Tongue (tissue), 2 donors: ENCODE results near the gene TRIOBP. TPM values are rescaled to one million over a fixed set of nuclear protein-coding genes. Genes with fewer than 3 reads are reported as not detected.
"Not testable (repeated sequence)": the region's sequence is repeated elsewhere in the genome, so short reads cannot be mapped to it uniquely, and the experiment has no call there.

Experiments used
- DNase-seq: peaks from one replicate; pipeline ENCODE4 v3.0.0-alpha.2; 2015
- total RNA-seq: library from RNA; depleted of rRNA; stranded (reverse); fragments of >200 nt; gene quantifications from one replicate; pipeline ENCODE4 v1.2.3, GENCODE V29; 2014

The TRIOBP gene
- total RNA-seq, 1 donor from 2014 or later: 87.7 TPM

DNA sequence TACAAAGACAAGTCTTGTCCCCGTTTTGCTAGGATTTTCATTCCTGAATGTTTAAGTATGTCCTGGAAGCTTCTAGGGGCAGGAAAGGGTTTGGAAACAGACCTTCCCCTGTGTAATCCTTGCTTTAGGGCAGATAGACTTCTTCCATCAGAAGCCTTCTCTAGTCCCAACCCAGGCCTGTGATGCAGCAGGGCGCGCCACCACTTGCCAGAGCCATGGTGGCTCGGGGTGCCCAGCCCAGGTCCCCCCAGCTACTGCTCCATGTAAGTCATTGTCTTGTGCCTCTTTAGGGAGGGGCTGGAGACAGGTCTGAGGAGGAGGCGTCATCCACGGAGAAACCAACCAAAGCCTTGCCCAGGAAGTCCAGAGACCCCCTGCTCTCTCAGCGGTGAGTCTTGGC lies 6.4 kb upstream of the TRIOBP start:
- DNase-seq: no peak

DNA sequence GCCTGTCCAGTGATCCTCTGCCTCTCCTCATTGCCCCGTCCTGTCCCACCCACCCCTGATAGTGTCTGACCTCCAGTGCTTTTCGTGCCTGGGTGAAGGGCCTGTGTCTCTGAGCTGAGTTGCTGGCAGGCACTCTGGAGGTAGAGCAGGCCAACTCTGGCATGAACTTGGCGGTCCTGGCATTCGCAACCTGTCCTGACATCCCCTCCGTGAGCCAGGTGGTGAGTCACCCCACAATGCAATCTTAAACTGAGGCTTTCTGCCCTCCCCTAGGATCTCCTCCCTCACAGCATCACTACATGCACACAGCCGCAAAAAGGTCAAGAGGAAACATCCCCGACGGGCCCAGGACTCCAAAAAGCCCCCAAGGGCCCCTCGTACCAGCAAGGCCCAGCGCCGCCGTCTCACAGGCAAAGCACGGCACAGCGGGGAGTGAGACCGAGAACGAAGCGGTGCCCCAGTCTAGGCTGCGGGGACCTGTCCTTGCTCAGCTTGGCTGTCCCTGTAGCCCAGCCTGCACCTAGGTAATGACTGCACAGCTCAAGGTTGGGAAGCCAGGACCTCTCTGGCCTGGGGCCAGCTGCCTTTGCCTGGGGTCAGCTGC lies 5.8 kb upstream of the TRIOBP start:
- DNase-seq: no peak

DNA sequence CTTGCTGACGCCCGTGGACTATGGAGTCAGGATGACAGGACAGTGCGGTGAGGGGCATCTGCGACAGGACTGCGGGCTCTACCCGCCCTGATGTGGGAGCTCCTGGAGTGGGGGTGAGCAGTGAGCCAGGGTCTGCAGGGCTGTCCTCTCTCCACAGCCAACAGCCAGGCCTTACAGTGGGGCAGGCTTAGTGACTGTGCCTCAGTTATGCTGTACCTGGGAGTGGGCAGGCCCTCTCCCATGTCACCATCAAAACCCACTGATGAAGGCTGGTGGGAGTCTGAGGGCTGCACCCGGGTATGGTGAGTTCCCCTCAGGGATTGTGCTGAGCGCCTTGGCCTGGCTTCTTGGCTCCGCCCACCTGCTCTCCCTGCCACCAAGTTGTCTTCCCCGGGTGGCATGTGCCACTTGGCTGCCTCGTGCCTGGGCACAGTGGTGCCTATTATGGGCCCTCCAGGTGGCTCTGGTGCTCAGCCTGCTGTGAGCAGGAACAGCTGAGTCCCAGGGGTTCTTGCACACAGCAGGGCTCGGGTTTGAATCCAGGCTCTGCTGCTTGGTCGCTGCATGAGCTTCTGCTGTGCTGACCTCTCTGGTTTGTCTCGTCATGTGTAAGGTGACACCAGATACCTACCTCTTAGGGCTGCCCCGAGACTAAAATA lies 4.1 kb upstream of the TRIOBP start:
- DNase-seq: no peak

DNA sequence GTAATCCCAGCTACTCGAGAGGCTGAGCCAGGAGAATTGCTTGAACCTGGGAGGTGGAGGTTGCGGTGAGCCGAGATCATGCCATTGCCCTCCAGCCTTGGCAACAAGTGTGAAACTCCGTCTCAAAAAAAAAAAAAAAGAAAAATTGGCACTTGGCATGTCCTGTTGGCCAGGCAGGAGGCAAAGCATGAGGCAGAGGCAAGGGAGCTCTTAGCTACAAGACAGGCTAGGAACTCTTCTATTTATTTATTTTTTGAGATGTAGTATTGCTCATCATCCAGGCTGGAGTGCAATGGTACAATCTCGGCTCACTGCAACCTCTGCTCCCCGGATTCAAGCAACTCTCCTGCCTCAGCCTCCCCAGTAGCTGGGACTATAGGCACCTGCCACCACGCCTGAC lies 2.7 kb upstream of the TRIOBP start:
- DNase-seq: not testable (repeated sequence)

DNA sequence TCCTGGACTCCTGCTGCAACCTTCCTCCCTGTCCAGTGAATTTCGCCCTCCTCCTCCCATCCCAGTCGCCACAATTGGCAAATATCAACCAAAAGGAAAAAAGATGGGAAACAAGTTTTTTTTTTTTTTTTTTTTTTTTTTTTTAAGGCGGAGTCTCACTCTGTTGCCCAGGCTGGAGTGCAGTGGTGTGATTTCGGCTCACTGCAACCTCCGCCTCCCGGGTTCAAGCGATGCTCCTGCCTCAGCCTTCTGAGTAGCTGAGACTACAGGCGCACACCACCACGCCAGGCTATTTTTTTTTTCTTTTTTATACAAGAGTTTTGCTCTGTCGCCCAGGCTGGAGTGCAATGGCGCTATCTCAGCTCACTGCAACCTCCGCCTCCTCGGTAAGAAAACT lies 590 bp upstream of the TRIOBP start:
- DNase-seq: not testable (repeated sequence)

DNA sequence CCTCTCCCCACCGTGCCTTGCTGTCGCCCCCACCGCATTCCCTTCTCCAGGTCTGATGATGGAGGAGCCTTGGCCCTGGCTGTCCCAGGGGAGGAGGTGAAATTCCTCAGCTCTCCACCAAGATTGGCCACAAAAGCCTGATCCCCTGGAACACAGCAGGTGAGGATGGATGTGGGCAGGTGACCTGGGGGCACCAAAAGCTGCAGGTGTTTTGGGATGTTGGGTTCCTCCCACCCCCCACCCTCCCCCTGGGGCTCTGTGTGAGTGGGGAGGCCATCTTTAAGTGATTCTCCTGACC lies 639 bp downstream of the TRIOBP start:
- DNase-seq: no peak

DNA sequence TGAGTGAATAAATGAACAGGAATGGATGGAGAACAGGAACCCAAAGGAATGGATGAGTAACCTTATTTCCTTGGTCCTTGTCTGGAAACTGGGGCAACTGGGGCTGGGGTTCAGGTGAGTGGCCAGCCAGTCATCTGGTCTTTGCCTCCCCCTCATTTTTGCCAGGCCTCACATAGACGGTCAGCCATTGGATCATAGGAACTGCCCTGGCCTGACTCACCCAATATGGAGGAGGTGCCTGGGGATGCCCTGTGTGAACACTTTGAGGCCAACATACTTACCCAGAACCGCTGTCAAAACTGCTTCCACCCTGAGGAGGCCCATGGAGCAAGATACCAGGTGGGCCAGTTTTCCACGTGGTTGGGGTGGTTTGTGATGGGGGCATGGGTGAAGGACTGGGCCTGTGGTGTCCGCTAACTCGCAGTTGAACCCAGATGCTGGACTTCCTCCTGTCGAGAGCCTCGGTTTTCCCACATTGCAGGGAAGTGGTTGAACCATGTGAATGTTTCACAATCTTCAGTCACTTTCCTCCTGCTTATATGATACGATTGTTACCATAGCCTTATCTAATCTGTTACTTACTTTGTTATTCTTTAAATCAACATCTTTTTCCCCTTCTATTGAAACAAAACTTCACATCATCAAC lies 4.4 kb downstream of the TRIOBP start:
- no peak for DNase-seq

DNA sequence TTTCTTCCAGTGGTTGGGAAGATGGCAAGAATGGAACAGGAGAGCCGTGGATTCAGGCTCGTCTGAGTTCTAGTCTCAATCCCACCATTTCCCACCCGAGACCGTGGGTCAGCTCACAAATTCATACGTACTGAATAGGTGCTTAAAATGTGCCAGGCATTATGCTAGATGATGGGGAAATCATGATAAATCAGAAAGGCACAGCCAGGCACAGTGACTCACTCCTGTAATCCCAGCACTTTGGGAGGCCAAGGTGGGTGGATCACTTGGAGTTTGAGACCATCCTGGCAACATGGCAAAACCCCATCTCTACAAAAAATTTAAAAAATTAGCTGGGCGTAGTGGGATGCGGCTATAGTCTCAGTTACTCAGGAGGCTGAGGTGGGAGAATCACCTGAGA lies 7.1 kb downstream of the TRIOBP start:
- no peak for DNase-seq

DNA sequence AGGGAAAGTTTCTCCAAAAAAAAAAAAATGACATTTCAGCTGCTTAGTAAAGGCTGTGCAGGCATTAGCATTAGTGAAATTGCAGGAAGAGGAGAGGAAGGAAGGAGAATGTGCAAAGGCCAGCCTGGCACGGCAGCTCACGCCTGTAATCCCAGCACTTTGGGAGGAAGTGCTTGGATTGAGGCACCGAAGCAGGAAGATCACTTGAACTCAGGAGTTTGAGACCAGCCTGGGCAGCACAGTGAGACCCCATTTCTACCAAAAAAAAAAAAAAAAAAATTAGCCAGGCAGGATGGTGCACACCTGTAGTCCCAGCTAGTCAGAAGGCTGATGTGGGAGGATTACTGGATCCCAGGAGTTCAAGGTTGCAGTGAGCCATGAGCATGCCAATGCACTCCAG lies 7.8 kb downstream of the TRIOBP start:
- no peak for DNase-seq

DNA sequence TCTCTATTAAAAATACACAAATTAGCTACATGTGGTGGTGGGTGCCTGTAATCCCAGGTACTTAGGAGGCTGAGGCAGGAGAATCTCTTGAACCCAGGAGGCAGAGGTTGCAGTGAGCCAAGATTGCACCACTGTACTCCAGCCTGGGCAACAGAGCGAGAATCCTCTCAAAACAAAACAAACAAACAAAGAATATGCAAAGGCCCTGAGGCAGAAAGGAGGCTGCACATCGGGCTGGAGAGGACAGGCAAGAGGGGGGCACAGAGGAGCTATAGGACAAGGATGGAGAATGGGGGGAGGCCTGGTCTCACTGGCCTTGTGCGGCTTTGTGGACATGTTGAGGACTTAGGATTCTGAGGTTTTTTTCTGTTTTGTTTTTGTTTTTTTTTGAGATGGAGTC lies 8.4 kb downstream of the TRIOBP start:
- no peak for DNase-seq

DNA sequence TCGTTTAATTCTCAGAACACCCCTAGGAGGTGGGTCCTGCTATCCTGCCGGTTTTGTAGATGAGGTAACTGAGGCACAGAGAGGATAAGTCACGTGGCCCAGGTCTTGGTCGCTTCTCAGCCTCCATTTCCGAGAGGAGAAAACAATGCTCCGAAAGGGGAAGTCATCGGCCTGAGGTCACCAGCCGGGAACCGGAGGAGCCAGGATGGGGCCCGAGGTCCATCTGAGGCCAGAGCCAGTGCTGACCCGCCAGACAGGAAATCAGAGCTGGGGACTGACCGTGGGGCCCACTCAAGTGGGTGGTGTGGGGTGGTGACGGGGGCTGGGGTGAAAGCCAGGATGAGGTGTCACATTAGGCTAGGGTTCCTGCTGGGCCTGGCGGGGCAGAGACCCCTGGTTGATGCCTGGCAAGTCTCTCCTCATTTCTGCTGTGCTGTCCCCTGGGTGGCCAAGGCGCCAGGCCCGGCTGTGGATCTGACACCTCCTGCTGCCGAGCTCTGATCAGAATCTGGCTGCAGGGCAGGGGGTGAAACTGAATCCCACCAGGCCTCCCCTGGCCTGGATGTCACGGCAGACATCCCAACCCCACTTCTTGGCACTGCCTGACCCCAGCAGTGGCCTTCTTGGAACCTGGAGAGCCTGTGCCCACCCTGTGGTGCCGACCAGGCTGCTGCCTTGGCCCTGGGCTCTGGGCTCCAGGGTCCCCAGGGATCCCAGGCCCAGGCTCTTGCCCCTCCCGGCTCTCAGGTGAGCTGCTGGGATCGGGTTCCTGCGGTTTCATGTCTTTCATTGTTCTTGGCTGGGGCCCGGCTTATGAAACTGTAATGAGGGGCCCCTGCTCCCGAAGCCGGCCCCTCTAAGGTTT lies 12.0 kb downstream of the TRIOBP start:
- DNase-seq: no peak

DNA sequence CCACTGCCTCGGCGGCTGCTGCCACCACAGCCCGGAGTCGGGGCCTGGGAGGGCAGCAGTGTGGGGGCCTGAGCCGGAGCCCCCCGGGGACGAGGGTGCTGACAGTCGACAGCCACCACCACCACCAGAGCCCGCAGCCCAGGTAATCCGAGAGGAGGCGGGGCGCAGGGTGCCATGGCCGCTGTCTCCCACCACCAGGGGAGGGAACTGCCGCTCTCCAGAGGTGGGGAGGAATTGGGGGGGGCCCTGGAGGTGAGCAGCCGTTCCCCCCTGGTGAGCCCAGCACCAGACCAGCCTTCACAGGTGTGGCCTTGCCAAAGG lies 12.6 kb downstream of the TRIOBP start:
- no peak for DNase-seq

DNA sequence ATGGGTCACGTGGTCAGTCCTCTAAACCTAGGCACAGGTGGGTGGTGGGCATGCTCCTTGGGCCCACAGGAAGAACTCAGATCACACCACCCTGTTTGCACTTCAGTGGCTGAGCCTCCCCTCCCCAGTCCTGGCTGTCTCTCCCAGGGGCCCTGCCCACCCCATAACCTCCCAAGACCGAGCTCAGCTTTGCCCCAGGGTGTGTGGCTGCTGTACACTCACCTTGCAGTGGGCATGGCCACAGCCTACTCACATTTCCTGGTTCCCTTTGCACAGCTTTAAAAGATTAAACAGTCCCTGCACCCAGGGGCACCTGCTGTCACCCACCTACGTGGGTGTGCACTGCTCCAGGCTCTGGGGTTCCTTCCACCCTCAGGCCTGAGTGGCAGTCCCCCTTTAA lies 13.8 kb downstream of the TRIOBP start:
- DNase-seq: no peak

DNA sequence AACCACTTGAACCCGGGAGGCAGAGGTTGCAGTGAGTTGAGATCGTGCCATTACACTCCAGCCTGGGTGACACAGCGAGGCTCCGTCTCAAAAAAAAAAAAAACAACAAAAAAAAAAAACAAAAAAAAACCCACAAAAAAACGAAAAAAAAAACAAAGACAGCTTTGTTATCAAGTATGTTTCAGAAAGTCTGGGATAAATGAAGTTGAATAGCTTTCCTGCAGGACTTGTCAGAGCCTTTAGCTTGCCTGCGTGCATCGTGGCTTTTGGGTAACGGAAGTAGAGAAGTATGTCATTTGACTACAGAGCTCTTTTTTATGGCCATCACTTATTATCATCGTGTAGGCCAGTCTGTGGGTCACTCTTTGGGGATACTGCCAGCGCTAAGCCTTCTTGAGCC lies 14.6 kb downstream of the TRIOBP start:
- DNase-seq: no peak

DNA sequence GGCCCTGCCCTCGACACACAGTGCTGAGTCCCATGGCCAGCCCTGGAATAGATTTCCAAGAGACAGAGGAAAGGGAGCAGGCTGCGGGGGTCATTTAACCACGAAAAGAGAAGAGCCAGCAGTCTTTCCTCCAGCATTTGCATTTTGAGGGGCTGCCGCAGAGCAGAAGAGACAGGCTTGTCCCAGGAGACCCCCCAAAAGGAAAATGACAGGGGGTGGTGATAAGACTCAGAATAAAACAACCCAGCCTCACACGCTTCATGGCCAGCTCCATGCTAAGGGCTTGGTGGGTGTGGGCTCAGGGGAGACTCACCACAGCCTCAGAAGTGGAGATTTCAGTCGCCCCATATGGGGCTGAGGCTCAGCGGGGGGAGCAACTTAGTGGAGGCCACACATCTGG lies 16.9 kb downstream of the TRIOBP start:
- DNase-seq: no peak

DNA sequence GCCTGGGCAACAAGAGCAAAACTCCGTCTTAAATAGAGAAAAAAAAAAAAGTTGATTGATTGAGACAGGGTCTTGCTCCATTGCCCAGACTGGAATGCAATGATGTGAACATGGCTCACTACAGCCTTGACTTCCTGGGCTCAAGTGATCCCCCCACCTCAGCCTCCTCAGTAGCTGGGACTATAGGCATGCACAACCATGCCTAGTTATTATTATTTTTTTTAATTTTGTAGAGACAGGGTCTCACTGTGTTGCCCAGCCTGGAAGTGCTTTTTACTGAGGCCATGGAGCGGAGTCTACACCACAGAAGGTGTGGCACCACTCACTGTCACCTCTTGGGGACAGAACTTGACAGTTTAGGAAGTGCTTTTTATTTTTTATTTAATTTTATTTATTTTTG lies 17.8 kb downstream of the TRIOBP start:
- no peak for DNase-seq

DNA sequence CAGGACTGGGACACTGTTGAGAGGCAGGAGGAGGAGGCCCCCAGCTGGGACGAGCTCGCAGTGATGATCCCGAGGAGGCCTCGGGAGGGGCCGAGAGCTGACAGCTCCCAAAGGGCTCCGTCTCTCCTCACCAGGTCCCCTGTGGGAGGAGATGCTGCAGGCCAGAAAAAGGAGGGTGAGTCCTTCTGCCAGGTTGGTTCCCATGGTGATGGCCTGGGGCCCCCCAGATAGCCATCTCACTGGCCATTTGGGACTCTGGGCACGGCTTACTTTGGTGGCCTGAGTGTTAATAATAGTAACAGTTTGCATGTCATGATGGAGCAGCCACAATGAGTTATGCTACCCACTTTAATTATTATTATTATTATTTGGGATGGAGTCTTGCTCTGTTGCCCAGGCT lies 18.9 kb downstream of the TRIOBP start:
- no peak for DNase-seq

DNA sequence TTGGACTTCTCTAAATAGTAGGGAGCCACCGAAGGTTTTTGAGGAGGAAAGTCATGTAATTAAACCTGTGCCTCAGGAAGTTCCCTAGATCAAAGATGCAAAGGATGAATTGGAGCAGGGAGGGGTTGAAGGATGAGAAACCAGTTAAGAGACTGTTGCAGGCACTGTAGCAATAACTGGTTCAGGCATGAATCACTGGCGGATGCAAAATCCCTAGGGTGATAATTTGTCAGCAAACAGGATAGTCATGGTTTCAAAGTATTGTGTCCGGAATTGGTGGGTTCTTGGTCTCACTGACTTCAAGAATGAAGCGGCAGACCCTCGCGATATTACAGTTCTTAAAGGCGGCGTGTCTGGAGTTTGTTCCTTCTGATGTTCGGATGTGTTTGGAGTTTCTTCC lies 19.9 kb downstream of the TRIOBP start:
- no peak for DNase-seq

DNA sequence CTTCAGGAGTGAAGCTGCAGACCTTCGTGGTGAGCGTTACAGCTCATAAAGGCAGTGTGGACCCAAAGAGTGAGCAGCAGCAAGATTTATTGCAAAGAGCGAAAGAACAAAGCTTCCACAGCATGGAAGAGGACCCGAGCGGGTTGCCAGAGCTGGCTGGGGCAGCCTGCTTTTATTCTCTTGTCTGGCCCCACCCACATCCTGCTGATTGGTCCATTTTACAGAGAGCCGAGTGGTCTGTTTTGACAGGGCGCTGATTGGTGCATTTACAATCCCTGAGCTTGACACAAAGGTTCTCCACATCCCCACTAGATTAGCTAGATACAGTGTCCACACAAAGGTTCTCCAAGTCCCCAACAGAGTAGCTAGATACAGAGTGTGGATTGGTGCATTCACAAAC lies 20.4 kb downstream of the TRIOBP start:
- not testable (repeated sequence) for DNase-seq

DNA sequence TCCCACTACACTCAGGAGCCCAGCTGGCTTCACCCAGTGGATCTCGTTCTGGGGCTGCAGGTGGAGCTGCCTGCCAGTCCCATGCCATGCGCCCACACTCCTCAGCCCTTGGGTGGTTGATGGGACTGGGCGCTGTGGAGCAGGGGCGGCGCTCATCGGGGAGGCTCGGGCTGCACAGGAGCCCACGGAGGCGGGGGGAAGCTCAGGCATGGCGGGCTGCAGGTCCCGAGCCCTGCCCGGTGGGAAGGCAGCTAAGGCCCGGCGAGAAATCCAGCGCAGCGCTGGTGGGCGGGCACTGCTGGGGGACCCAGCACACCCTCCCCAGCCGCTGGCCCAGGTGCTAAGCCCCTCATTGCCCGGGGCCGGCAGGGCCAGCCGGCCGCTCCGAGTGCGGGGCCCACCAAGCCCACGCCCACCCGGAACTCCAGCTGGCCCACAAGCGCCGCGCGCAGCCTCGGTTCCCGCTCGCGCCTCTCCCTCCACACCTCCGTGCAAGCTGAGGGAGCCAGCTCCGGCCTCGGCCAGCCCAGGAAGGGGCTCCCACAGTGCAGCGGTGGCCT lies 21.0 kb downstream of the TRIOBP start:
- not testable (repeated sequence) for DNase-seq

DNA sequence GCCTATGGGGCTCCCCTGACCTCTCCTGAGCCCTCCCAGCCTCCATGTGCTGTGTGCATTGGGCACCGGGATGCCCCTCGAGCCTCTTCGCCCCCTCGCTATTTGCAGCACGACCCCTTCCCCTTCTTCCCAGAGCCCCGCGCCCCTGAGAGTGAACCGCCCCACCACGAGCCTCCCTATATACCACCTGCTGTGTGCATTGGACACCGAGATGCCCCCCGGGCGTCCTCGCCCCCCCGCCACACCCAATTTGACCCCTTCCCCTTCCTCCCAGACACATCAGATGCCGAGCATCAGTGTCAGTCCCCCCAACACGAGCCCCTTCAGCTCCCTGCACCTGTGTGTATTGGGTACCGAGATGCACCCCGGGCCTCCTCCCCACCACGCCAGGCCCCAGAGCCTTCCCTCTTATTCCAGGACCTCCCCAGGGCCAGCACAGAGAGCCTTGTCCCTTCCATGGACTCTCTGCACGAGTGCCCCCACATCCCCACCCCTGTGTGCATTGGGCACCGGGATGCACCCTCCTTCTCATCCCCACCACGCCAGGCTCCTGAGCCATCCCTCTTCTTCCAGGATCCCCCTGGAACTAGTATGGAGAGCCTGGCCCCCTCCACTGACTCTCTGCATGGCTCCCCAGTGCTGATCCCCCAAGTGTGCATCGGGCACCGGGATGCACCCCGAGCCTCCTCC lies 28.8 kb downstream of the TRIOBP start:
- DNase-seq: no peak

DNA sequence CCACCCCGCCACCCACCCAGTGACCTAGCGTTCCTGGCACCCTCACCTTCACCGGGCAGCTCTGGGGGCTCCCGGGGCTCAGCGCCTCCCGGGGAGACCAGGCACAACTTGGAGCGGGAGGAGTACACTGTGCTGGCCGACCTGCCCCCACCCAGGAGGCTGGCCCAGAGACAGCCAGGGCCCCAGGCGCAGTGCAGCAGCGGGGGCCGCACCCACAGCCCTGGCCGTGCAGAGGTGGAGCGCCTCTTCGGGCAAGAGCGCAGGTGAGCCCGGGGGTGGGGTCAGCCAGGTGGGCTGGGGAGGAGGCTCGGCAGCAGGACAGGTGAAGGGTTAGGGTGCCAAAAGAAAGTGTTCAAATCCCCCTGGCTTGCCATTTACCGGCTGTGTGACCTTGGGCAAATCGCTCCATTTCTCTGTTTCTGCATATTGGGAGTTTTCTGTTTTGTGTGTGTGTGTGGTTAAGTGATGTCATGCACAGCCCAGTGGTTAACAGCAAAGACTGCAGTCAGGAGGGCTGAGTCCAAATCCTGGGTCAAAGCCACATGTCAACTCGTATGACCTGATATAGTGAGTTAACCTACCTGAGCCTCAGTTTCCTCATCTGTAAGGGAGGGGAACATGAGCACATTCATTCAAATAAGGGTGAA lies 29.5 kb downstream of the TRIOBP start:
- DNase-seq: no peak
